ENCODE results near the gene ALG9.

Gene ALG9

DNA sequence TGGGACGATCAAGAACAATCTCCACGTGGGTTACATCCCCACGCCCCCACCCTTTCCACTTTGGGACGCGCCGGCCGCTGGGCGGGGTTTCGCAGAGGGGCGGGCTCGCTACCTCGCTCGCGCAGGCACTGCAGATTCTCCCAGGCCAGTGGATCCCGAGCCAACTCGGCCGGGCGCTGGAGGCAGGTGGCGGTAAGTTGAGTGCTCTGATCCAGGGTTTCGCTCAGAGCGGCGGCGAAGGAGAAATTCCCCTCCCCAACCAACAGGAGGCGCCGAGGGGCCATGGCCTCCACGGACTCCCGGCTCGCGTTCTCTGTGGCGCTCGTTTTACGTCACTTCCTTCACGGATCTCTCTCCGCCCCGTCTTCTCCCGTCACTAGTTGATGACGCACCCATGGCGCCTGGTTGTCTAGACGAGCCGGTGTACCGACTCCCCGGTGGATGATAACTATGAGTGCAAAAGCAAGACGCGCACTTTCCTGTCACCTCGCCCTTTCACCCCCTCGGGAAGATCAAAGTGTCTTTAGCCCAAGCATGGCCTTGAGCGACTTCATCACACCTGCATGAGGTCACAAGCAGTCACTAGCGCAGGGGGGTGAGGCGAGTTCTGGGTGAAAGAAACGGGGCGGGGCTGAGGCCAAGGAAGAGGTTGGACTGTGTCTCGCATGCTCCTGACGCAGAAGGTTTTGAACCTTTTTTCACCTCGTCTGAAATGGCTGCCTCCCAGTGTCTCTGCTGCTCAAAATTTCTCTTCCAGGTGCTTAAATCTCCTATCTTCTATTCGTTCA is 7.7 kb upstream of the ALG9 start, which contains the start of the genes CFAP68 and FDXACB1 (continued):
- TF ChIP-seq SETDB1 (IDR thresholded peaks at IDR 0.05; ENCODE audit: insufficient read length, low read length) (peak; percentile 51), ZNF747 (tag by site-specific recombination; IDR thresholded peaks at IDR 0.05) (no peak), ZNF37A (tag by site-specific recombination; IDR thresholded peaks at IDR 0.05) (no peak), WT1 (tag by site-specific recombination; IDR thresholded peaks at IDR 0.05) (0 out of 2 replicates have a peak, but pooled peaks have one; percentile 24), ZNF324 (tag by site-specific recombination; IDR thresholded peaks at IDR 0.05) (peak; percentile 69; the same call in 1 of the 2 replicates), ZNF157 (tag by site-specific recombination; IDR thresholded peaks at IDR 0.05) (no peak), SP2 (tag by site-specific recombination; IDR thresholded peaks at IDR 0.05) (peak; percentile 80), ZNF792 (tag by site-specific recombination; IDR thresholded peaks at IDR 0.05) (no peak), ZSCAN16 (tag by site-specific recombination; IDR thresholded peaks at IDR 0.05) (no peak), ZNF121 (tag by site-specific recombination; IDR thresholded peaks at IDR 0.05) (no peak), KLF8 (tag by site-specific recombination; IDR thresholded peaks at IDR 0.05) (peak; percentile 85), ZNF394 (tag by site-specific recombination; IDR thresholded peaks at IDR 0.05; ENCODE audit: borderline replicate concordance) (peak; percentile 66; the same call in 1 of the 2 replicates), ZIC2 (tag by site-specific recombination; IDR thresholded peaks at IDR 0.05) (0 out of 2 replicates have a peak, but pooled peaks have one; percentile 23), SCRT2 (tag by site-specific recombination; IDR thresholded peaks at IDR 0.05) (peak; percentile 45; the same call in 1 of the 2 replicates), ZNF146 (tag by site-specific recombination; IDR thresholded peaks at IDR 0.05) (no peak; the same call in 1 of the 2 replicates), ZNF596 (tag by site-specific recombination; IDR thresholded peaks at IDR 0.05) (no peak), ZEB2 (tag by site-specific recombination; IDR thresholded peaks at IDR 0.05) (peak; percentile 99)
- TF ChIP-seq, protein P1, sequence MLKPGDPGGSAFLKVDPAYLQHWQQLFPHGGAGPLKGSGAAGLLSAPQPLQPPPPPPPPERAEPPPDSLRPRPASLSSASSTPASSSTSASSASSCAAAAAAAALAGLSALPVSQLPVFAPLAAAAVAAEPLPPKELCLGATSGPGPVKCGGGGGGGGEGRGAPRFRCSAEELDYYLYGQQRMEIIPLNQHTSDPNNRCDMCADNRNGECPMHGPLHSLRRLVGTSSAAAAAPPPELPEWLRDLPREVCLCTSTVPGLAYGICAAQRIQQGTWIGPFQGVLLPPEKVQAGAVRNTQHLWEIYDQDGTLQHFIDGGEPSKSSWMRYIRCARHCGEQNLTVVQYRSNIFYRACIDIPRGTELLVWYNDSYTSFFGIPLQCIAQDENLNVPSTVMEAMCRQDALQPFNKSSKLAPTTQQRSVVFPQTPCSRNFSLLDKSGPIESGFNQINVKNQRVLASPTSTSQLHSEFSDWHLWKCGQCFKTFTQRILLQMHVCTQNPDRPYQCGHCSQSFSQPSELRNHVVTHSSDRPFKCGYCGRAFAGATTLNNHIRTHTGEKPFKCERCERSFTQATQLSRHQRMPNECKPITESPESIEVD (tag by site-specific recombination; IDR thresholded peaks at IDR 0.05): no peak
- TF ChIP-seq, protein P2, sequence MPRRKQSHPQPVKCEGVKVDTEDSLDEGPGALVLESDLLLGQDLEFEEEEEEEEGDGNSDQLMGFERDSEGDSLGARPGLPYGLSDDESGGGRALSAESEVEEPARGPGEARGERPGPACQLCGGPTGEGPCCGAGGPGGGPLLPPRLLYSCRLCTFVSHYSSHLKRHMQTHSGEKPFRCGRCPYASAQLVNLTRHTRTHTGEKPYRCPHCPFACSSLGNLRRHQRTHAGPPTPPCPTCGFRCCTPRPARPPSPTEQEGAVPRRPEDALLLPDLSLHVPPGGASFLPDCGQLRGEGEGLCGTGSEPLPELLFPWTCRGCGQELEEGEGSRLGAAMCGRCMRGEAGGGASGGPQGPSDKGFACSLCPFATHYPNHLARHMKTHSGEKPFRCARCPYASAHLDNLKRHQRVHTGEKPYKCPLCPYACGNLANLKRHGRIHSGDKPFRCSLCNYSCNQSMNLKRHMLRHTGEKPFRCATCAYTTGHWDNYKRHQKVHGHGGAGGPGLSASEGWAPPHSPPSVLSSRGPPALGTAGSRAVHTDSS (tag by site-specific recombination; IDR thresholded peaks at IDR 0.05): no peak
- TF ChIP-seq, protein P3, sequence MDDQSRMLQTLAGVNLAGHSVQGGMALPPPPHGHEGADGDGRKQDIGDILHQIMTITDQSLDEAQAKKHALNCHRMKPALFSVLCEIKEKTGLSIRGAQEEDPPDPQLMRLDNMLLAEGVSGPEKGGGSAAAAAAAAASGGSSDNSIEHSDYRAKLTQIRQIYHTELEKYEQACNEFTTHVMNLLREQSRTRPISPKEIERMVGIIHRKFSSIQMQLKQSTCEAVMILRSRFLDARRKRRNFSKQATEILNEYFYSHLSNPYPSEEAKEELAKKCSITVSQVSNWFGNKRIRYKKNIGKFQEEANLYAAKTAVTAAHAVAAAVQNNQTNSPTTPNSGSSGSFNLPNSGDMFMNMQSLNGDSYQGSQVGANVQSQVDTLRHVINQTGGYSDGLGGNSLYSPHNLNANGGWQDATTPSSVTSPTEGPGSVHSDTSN (CRISPR knock-in tag; IDR thresholded peaks at IDR 0.05): peak; percentile 63; the same call in 1 of the 2 replicates
- TF ChIP-seq, protein P4, sequence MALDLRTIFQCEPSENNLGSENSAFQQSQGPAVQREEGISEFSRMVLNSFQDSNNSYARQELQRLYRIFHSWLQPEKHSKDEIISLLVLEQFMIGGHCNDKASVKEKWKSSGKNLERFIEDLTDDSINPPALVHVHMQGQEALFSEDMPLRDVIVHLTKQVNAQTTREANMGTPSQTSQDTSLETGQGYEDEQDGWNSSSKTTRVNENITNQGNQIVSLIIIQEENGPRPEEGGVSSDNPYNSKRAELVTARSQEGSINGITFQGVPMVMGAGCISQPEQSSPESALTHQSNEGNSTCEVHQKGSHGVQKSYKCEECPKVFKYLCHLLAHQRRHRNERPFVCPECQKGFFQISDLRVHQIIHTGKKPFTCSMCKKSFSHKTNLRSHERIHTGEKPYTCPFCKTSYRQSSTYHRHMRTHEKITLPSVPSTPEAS (tag by site-specific recombination; IDR thresholded peaks at IDR 0.05): no peak
- TF ChIP-seq, protein P5, sequence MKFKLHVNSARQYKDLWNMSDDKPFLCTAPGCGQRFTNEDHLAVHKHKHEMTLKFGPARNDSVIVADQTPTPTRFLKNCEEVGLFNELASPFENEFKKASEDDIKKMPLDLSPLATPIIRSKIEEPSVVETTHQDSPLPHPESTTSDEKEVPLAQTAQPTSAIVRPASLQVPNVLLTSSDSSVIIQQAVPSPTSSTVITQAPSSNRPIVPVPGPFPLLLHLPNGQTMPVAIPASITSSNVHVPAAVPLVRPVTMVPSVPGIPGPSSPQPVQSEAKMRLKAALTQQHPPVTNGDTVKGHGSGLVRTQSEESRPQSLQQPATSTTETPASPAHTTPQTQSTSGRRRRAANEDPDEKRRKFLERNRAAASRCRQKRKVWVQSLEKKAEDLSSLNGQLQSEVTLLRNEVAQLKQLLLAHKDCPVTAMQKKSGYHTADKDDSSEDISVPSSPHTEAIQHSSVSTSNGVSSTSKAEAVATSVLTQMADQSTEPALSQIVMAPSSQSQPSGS (tag by site-specific recombination; IDR thresholded peaks at IDR 0.05; ENCODE audit: low read depth): peak; percentile 89
- TF ChIP-seq, protein P6, sequence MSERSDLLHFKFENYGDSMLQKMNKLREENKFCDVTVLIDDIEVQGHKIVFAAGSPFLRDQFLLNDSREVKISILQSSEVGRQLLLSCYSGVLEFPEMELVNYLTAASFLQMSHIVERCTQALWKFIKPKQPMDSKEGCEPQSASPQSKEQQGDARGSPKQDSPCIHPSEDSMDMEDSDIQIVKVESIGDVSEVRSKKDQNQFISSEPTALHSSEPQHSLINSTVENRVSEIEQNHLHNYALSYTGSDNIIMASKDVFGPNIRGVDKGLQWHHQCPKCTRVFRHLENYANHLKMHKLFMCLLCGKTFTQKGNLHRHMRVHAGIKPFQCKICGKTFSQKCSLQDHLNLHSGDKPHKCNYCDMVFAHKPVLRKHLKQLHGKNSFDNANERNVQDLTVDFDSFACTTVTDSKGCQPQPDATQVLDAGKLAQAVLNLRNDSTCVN (tag by site-specific recombination; optimal IDR thresholded peaks at IDR 0.05): peak; percentile 66
- TF ChIP-seq, protein P7, sequence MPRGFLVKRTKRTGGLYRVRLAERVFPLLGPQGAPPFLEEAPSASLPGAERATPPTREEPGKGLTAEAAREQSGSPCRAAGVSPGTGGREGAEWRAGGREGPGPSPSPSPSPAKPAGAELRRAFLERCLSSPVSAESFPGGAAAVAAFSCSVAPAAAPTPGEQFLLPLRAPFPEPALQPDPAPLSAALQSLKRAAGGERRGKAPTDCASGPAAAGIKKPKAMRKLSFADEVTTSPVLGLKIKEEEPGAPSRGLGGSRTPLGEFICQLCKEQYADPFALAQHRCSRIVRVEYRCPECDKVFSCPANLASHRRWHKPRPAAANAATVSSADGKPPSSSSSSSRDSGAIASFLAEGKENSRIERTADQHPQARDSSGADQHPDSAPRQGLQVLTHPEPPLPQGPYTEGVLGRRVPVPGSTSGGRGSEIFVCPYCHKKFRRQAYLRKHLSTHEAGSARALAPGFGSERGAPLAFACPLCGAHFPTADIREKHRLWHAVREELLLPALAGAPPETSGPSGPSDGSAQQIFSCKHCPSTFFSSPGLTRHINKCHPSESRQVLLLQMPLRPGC (tag by site-specific recombination; IDR thresholded peaks at IDR 0.05): peak; percentile 43; the same call in 1 of the 2 replicates
- TF ChIP-seq, protein P8, sequence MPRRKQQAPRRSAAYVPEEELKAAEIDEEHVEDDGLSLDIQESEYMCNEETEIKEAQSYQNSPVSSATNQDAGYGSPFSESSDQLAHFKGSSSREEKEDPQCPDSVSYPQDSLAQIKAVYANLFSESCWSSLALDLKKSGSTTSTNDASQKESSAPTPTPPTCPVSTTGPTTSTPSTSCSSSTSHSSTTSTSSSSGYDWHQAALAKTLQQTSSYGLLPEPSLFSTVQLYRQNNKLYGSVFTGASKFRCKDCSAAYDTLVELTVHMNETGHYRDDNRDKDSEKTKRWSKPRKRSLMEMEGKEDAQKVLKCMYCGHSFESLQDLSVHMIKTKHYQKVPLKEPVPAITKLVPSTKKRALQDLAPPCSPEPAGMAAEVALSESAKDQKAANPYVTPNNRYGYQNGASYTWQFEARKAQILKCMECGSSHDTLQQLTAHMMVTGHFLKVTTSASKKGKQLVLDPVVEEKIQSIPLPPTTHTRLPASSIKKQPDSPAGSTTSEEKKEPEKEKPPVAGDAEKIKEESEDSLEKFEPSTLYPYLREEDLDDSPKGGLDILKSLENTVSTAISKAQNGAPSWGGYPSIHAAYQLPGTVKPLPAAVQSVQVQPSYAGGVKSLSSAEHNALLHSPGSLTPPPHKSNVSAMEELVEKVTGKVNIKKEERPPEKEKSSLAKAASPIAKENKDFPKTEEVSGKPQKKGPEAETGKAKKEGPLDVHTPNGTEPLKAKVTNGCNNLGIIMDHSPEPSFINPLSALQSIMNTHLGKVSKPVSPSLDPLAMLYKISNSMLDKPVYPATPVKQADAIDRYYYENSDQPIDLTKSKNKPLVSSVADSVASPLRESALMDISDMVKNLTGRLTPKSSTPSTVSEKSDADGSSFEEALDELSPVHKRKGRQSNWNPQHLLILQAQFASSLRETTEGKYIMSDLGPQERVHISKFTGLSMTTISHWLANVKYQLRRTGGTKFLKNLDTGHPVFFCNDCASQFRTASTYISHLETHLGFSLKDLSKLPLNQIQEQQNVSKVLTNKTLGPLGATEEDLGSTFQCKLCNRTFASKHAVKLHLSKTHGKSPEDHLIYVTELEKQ (tag by site-specific recombination; IDR thresholded peaks at IDR 0.05; ENCODE audit: borderline replicate concordance): no peak

All from HEK293 (cell line).